IPS-18c (cell line): ENCODE results near the gene TP53I13.

Experiments
- H3K4me3 ChIP-seq: 2 replicates; pipeline ENCODE4 v1.7.0; 2013; ENCODE audit warnings: low read depth, mild to moderate bottlenecking, low read length, moderate library complexity; ENCODE audit not compliant: insufficient read depth
- H3K9me3 ChIP-seq: one replicate; pipeline ENCODE4 v1.6.1; 2013; ENCODE audit warnings: mild to moderate bottlenecking, low read length, moderate library complexity; ENCODE audit not compliant: control insufficient read depth, insufficient read depth

The TP53I13 gene

GRCh38 chr17:29565643-29566472, 2.6 kb upstream of the TP53I13 start:
- H3K9me3 ChIP-seq = peaks cover 2% of the 10 kb centered on the region
- peak overlapping the region; percentile 60 for H3K4me3 ChIP-seq

- Histone ChIP-seq H3K4me3 (peak within 1 kb of the TSS; percentile 80), H3K9me3 (peaks cover 2% of the 10 kb centered on the region)
These were observed 1.8 kb upstream of the TP53I13 start, which contains the start of gene ABHD15 for GRCh38 chr17:29566473-29567303. ABHD15 (minus strand) TSS chr17:29567037; CDS start chr17:29566966, 71 bp downstream.

- Histone ChIP-seq H3K4me3 (peak overlapping the region; percentile 80), H3K9me3 (peaks cover 4% of the 10 kb centered on the region)
These were observed 1.3 kb upstream of the TP53I13 start for GRCh38 chr17:29567304-29567553.

- peak overlapping the region; percentile 80 for H3K4me3 ChIP-seq
- peaks cover 4% of the 10 kb centered on the region for H3K9me3 ChIP-seq
These were observed 759 bp upstream of the TP53I13 start for GRCh38 chr17:29567554-29568330.

GRCh38 chr17:29569245-29569950, 897 bp downstream of the TP53I13 start:
- peaks cover 4% of the 10 kb centered on the region for H3K9me3 ChIP-seq
- peak overlapping the region; percentile 84 for H3K4me3 ChIP-seq

- no peak overlapping the region for H3K4me3 ChIP-seq
These were observed 2.0 kb downstream of the TP53I13 start for GRCh38 chr17:29570521-29570920.

GRCh38 chr17:29571486-29571882, 3.0 kb downstream of the TP53I13 start:
- H3K4me3 ChIP-seq = no peak overlapping the region
- H3K9me3 ChIP-seq = peaks cover 6% of the 10 kb centered on the region

More at GRCh38 chr17:29570521-29570920, 2.0 kb downstream of the TP53I13 start:
- H3K9me3 ChIP-seq = peaks cover 4% of the 10 kb centered on the region

- H3K9me3 ChIP-seq = peaks cover 6% of the 10 kb centered on the region
- no peak overlapping the region; the same call in 1 of the 2 replicates for H3K4me3 ChIP-seq
These were observed 3.6 kb downstream of the TP53I13 start for GRCh38 chr17:29571883-29572681.

- Histone ChIP-seq H3K9me3 (peaks cover 6% of the 10 kb centered on the region), H3K4me3 (no peak overlapping the region; the same call in 1 of the 2 replicates)
These were observed 4.4 kb downstream of the TP53I13 start for GRCh38 chr17:29572691-29573557.

- H3K4me3 ChIP-seq = no peak overlapping the region
- peaks cover 6% of the 10 kb centered on the region for H3K9me3 ChIP-seq
These were observed 5.0 kb downstream of the TP53I13 start for GRCh38 chr17:29573558-29573869.

GRCh38 chr17:29573871-29574731, 5.6 kb downstream of the TP53I13 start:
- Histone ChIP-seq H3K4me3 (no peak overlapping the region), H3K9me3 (peaks cover 4% of the 10 kb centered on the region)

- H3K4me3 ChIP-seq = no peak overlapping the region
- peaks cover 4% of the 10 kb centered on the region for H3K9me3 ChIP-seq
These were observed 6.4 kb downstream of the TP53I13 start for GRCh38 chr17:29574732-29575510.

GRCh38 chr17:29575511-29576213, 7.2 kb downstream of the TP53I13 start:
- H3K4me3 ChIP-seq = no peak overlapping the region

More at GRCh38 chr17:29575511-29576213, 7.2 kb downstream of the TP53I13 start:
- peaks cover 4% of the 10 kb centered on the region for H3K9me3 ChIP-seq
